Uterus (tissue), 4 donors: ENCODE results near the gene KIAA0513. TPM values are rescaled to one million over a fixed set of nuclear protein-coding genes. Genes with fewer than 3 reads are reported as not detected.

Source experiments
- DNase-seq, 2 donors: peaks; one replicate each; pipeline ENCODE4 v3.0.0-alpha.2; 2019 to 2020
- H3K27ac ChIP-seq, 2 donors: fragments of 200-600 bp; sonication (generic); 1 replicate in 1 of 2; 2 replicates in 1 of 2; pipeline ENCODE4 v1.5.1; 2016 to 2018
- H3K27me3 ChIP-seq, 2 donors: fragments of 200-600 bp; sonication (generic); one replicate each; pipeline ENCODE4 v1.5.1; 2018 to 2019; ENCODE audit warnings: control low read depth in 1 of 2
- H3K36me3 ChIP-seq, 2 donors: fragments of 200-600 bp; sonication (generic); one replicate each; pipeline ENCODE4 v1.5.1; 2019; ENCODE audit warnings: control low read depth in 1 of 2
- H3K4me1 ChIP-seq, 2 donors: fragments of 200-600 bp; sonication (generic); one replicate each; pipeline ENCODE4 v1.5.1; 2018 to 2019; ENCODE audit warnings: control low read depth in 1 of 2
- H3K4me3 ChIP-seq, 2 donors: fragments of 200-600 bp; sonication (generic); 1 replicate in 1 of 2; 2 replicates in 1 of 2; pipeline ENCODE4 v1.5.1; 2018 to 2019; ENCODE audit warnings: mild to moderate bottlenecking in 1 of 2
- H3K9me3 ChIP-seq, 2 donors: fragments of 200-600 bp; sonication (generic); one replicate each; pipeline ENCODE4 v1.5.1; 2019; ENCODE audit warnings: control low read depth in 1 of 2
- CTCF ChIP-seq, 4 experiments: fragments of 200-600 bp in 2 of 4; fragments of 450-650 bp in 2 of 4; sonication (generic) in 2 of 4; IDR thresholded peaks; one replicate each; pipeline ENCODE4 v1.5.1; 2016 to 2019; ENCODE audit warnings: antibody characterized with exemption in 4 of 4, mild to moderate bottlenecking in 2 of 4, moderate library complexity in 1 of 4
- POLR2A ChIP-seq, 2 donors: fragments of 450-650 bp; IDR thresholded peaks; one replicate each; pipeline ENCODE4 v1.6.1; 2016; ENCODE audit warnings: antibody characterized with exemption in 2 of 2, mild to moderate bottlenecking in 1 of 2, moderate library complexity in 1 of 2
- intact Hi-C: fragments of 100-400 bp; cut with DNase I; formaldehyde crosslinking; loops from one replicate; pipeline ENCODE4 v1.15.1; 2023; ENCODE audit warnings: low total_unique reads
- total RNA-seq, 4 donors: library from RNA; depleted of rRNA in 3 of 4; stranded (reverse); fragments of >200 nt in 3 of 4; gene quantifications; one replicate each; pipeline versions ENCODE4 v1.1.0 to v1.2.4, GENCODE V29; 2014 to 2023
- donor health status: DM: yes; HTN: yes; CAD: no.

The KIAA0513 gene
- total RNA-seq, 4 donors from 2014 or later, result 4.7 to 17.3 (median 9.4) TPM

- TF ChIP-seq POLR2A (IDR thresholded peaks at IDR 0.05) (no peak), CTCF (IDR thresholded peaks at IDR 0.05) (no peak)
- intact Hi-C loops, result loop anchor here (10.0 kb wide), 1 partner anchor 142 kb away; no protein-coding TSS in a partner anchor
- H3K9me3 ChIP-seq, result no peaks in the 10 kb centered on the region
Measured at GRCh38 chr16:85112364-85112763, 84.8 kb downstream of the KIAA0513 start, which contains the start of gene CIBAR2. TSS of gene CIBAR2 (minus strand) at chr16:85112472. CDS start at chr16:85112352, 120 bp downstream.

GRCh38 chr16:85113168-85113733 is 85.7 kb downstream of the KIAA0513 start:
- Histone ChIP-seq H3K36me3 (no peaks in the 10 kb centered on the region), H3K27me3 (no peaks in the 10 kb centered on the region), H3K4me1 (no peaks in the 10 kb centered on the region), H3K27ac (no peak overlapping the region), H3K9me3 (no peaks in the 10 kb centered on the region), H3K4me3 (no peak overlapping the region)
- no peak for TF ChIP-seq POLR2A (IDR thresholded peaks at IDR 0.05)
- TF ChIP-seq CTCF (IDR thresholded peaks at IDR 0.05), result no peak
- intact Hi-C loops, result loop anchor here (10.0 kb wide), 1 partner anchor 142 kb away; no protein-coding TSS in a partner anchor
- DNase-seq, result no peak

More at GRCh38 chr16:85112364-85112763, 84.8 kb downstream of the KIAA0513 start, which contains the start of gene CIBAR2:
- H3K27me3 ChIP-seq, result no peaks in the 10 kb centered on the region
- no peak within 1 kb of the TSS for H3K4me3 ChIP-seq
- H3K27ac ChIP-seq, result no peak within 1 kb of the TSS
- no peaks in the 10 kb centered on the region for H3K36me3 ChIP-seq
- no peak for DNase-seq
- no peaks in the 10 kb centered on the region for H3K4me1 ChIP-seq

- H3K36me3 ChIP-seq, result no peaks in the 10 kb centered on the region
- intact Hi-C loops, result loop anchor here (10.0 kb wide), 1 partner anchor 141 kb away; no protein-coding TSS in a partner anchor
- H3K27ac ChIP-seq, result no peak overlapping the region
- no peaks in the 10 kb centered on the region for H3K9me3 ChIP-seq
- no peak for DNase-seq
- no peak overlapping the region for H3K4me3 ChIP-seq
- H3K4me1 ChIP-seq, result no peaks in the 10 kb centered on the region
- H3K27me3 ChIP-seq, result no peaks in the 10 kb centered on the region
- no peak for TF ChIP-seq CTCF (IDR thresholded peaks at IDR 0.05)
- no peak for TF ChIP-seq POLR2A (IDR thresholded peaks at IDR 0.05)
Measured at GRCh38 chr16:85113913-85114312, 86.3 kb downstream of the KIAA0513 start.

- intact Hi-C loops, result loop anchor here (10.0 kb wide), 1 partner anchor 140 kb away; no protein-coding TSS in a partner anchor
- Histone ChIP-seq H3K4me1 (no peaks in the 10 kb centered on the region), H3K27me3 (no peaks in the 10 kb centered on the region), H3K27ac (no peak overlapping the region), H3K36me3 (no peaks in the 10 kb centered on the region), H3K4me3 (no peak overlapping the region), H3K9me3 (no peaks in the 10 kb centered on the region)
- peak in 1 of 2 donors; percentile 18 for TF ChIP-seq POLR2A (IDR thresholded peaks at IDR 0.05)
- peak; percentile 91 to 99 (median 96) for TF ChIP-seq CTCF (IDR thresholded peaks at IDR 0.05)
- peak; percentile 86 to 91 for DNase-seq
Measured at GRCh38 chr16:85114909-85115567, 87.4 kb downstream of the KIAA0513 start.

GRCh38 chr16:85117418-85117817 is 89.8 kb downstream of the KIAA0513 start:
- TF ChIP-seq CTCF (IDR thresholded peaks at IDR 0.05) (no peak), POLR2A (IDR thresholded peaks at IDR 0.05) (no peak)
- intact Hi-C loops, result loop anchor here (10.0 kb wide), 1 partner anchor 137 kb away; no protein-coding TSS in a partner anchor
- H3K36me3 ChIP-seq, result no peaks in the 10 kb centered on the region
- no peaks in the 10 kb centered on the region for H3K4me1 ChIP-seq
- H3K4me3 ChIP-seq, result no peak overlapping the region
- DNase-seq, result no peak
- H3K9me3 ChIP-seq, result no peaks in the 10 kb centered on the region
- no peaks in the 10 kb centered on the region for H3K27me3 ChIP-seq
- H3K27ac ChIP-seq, result no peak overlapping the region
